HG03045 (cell line): Measurements from ENCODE around the gene MEF2C.
A peak's percentile ranks its signal among the peaks of the same experiment; 100 is the strongest.
"Not testable (repeated sequence)": the region's sequence is repeated elsewhere in the genome, so short reads cannot be mapped to it uniquely, and the experiment has no call there.

ENCODE experiments used
- ATAC-seq: cut with Tn5 transposase; IDR thresholded peaks from one replicate; pipeline ENCODE4 v1.9.1; 2021; ENCODE audit warnings: mild to moderate bottlenecking, moderate library complexity; ENCODE audit not compliant: unreplicated experiment

The MEF2C gene

DNA sequence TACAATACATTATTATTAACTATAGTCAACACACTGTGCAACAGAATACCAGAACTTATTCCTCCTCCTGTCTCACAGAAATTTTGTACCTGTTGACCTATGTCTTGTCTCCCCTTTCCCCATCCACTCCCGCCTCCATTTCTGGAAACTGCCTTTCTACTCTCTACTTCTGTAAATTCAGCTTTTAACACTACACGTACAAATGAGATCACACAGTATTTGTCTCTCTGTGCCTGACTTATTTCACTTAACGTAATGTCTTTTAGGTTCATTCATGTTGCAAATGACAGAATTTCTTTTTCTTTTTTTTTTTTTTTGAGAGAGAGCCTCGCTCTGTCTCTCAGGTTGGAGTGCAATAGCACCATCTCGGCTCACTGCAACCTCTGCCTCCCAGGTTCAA is 19.5 kb downstream of the MEF2C start:
- no peak for ATAC-seq

GRCh38 chr5:88862547-88863175 is 20.3 kb downstream of the MEF2C start:
- ATAC-seq, result no peak

GRCh38 chr5:88861231-88861630 is 21.8 kb downstream of the MEF2C start:
- ATAC-seq, result no peak

- ATAC-seq, result no peak
Measured at GRCh38 chr5:88860501-88860900, 22.5 kb downstream of the MEF2C start.

DNA sequence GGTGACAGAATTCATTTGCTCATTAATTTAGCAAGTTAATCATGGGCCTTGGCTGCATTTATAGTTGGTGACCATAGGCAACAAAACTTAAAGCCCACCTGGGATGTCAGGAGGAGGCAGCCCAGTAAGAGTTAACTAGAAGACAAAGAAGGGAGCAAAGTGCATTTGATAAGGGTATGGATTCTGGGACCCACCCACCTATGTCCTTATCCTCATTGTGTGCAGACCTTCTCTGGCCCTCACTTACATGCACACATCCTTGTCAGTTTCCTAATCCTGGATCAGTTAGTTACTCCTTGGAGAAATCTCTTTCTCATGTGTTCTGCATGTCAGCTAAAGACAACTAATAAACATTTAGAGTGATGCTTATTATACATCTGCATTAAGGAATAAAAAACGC is 24.6 kb downstream of the MEF2C start:
- no peak for ATAC-seq

DNA sequence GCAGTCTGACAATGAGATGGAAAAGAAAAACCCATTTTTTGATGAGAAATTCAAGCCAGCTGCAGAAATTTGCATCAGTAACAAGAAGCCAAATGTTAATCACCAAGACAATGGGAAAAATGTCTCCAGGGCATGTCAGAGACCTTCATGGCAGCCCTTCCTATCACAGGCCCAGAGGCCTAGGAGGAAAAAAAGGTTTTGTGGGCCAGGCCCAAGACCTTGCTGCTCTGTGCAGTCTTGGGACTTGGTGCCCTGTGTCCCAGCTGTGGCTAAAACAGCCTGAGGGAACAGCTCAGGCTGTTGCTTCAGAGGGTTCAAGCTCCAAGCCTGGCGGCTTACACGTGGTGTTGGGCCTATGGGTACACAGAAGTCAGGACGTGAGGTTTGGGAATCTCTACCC is 26.6 kb downstream of the MEF2C start:
- not testable (repeated sequence) for ATAC-seq

DNA sequence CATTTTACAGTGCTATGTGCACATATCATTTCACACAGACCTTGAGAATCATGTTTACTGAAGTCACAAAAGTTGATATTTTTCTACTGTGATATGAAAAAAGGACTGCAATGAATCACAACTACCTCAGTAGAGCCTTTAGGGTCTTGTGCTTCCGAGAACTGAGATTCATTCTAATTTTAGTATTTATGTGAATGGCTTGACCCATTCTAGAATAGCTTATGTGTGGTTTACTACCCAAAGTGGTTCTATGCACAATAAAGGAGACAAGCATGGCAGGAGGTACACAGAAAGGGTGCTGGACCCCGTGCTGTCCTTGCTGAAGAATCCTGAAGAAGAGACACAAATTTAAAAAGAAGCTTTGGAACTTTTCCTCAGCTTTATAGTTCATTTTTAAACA is 28.2 kb downstream of the MEF2C start:
- ATAC-seq, result no peak

DNA sequence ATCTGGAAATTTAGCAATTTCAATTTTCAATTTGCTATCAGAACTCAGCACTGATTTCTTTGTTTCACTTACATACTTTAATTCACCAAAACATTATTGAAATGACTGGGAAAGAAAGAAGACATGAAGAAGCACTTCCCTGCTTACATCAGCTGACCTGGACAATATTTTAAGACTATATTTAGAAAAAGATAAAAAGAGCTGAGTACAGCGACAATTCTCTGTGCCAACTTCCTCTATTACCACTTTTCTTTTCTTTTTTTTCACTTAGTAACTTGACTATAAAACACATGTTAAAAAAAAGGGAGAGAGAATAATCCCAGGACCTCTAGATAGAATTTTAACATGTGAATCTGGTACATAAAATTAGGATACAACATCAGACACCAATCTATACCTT is 35.6 kb downstream of the MEF2C start:
- no peak for ATAC-seq

DNA sequence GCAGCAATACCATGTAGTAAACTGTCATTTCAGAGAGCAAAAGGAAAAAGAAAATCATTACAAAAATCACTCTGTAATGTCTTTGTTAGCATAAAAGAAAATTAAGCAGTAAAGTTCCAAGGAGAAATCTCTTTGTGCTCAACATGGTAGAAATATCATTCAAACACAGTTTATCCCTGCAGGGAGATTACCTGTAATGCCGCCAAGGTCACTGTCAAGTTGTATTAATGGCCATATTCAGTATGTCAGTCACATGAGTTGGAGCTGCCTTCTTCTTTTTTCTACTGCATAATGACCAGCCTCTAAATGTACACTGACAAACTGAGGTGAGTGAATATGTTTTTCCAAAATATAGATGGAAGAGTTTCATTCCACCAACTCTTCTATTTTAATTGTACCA is 36.5 kb downstream of the MEF2C start:
- no peak for ATAC-seq

- ATAC-seq, result peak; percentile 79
Measured at GRCh38 chr5:88845081-88845697, 37.8 kb downstream of the MEF2C start.

DNA sequence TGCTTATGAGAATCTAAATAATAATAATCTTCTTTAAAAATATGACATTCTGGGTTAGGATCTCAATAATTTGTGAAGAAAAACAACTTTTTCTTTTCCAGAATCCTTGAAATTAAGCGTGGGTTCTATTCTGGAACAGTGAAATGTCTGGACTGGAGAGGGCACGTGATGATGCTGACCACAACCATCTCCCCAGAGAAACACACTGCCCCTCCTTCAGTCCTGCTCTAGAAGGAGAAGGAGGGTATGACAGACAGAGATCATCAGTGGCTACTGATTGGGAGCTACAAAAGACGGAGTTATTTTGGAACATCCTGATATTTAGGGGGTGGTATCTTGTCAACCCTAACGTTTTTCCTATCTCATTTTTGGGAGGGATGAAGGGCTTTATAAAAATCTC is 40.2 kb downstream of the MEF2C start:
- no peak for ATAC-seq

GRCh38 chr5:88841212-88841611 is 41.8 kb downstream of the MEF2C start:
- no peak for ATAC-seq

DNA sequence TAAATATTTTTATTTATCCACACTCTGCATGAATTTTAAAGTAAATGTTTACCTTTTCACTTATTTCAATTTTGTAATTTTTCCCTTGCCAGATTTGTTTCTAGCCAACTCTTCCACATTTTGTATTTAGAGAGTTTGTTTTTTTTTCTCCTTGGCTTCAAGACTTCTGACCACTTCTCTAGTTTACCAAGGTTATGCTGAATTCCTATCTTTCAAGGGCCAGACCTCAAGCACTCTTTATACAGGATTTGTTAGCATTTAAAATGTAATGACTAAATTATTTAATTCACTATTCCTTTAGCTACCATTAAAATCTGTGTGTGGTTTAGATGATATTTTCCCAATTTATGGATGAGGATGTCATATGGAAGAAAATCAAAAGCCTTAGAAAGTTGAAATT is 42.5 kb downstream of the MEF2C start:
- no peak for ATAC-seq

- no peak for ATAC-seq
Measured at GRCh38 chr5:88839238-88839637, 43.7 kb downstream of the MEF2C start.

- no peak for ATAC-seq
Measured at GRCh38 chr5:88838500-88838899, 44.5 kb downstream of the MEF2C start.

- no peak for ATAC-seq
Measured at GRCh38 chr5:88837817-88838216, 45.2 kb downstream of the MEF2C start.

- ATAC-seq, result no peak
Measured at GRCh38 chr5:88837222-88837621, 45.8 kb downstream of the MEF2C start.

DNA sequence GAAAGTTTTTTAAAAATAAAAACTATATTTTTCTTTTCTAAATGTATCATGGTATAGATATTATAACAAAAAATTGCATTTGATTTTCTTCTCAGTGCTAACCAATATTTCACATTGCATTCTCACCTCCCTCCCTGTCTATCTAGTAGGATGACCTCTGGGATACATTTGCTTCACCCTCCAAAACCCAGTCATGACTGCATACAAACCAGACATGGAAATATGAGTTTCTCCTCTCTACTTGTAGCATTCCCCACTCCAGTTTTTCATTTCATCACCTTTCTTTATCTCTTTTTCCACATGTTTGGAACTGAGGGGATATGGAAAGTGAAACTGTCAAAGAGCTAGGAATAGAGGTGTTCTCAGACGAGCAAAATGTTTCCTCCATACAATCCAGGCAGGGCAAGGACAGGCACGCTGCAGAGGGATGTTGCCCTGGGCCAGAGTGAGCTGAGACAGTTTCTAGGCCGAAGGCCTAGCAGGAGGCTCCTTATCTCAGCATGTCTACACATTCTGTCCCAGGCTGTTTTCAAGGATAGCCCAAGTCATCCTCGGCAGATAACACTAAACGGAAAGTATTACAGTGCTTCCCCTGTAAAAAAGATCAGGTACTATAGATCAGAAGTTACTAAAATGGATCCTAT is 46.7 kb downstream of the MEF2C start:
- no peak for ATAC-seq

- ATAC-seq, result no peak
Measured at GRCh38 chr5:88834499-88834898, 48.5 kb downstream of the MEF2C start.

DNA sequence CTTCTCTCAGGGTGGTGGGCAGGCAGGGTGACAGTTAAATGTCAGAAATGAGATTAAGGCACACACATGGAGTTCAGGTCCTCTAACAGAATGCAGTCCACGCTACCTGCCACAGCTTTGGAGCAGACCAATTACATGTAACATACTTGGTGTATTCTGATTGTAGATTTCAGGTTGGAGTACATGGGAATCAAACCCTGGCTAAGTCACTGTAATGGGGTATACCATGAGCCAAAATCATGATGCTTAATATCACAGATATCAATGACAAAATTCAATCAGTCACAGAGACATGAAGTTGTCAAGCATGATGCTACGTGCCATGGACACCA is 48.9 kb downstream of the MEF2C start:
- no peak for ATAC-seq

GRCh38 chr5:88833371-88834130 is 49.4 kb downstream of the MEF2C start:
- ATAC-seq, result peak; percentile 43

DNA sequence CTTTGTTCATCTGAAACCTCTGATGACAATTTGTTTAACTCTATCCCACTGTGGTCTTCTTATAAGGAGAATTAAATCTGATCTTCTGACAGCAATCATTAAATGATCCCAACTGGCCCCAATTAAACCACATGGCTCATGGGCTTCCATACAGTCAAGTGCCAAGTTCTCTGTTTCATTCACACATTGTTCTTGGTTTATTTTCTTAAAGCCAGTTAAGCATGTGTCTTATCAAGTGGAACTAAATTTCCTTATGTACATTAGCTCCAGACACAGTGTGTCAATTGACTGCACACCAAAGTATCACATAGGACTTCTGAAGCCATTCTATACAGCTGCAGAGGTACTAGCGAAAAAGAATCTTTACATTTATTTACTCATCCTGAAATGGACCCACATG is 51.2 kb downstream of the MEF2C start:
- ATAC-seq, result no peak
